ENCODE measurements around the gene SFXN2.

- no peak for TF ChIP-seq CTCF (IDR thresholded peaks at IDR 0.05; ENCODE audit: poor library complexity)
- TF ChIP-seq EZH2 (IDR thresholded peaks at IDR 0.05; ENCODE audit: borderline replicate concordance) = no peak
These were observed 12.8 kb downstream of the SFXN2 start for GRCh38 chr10:102727037-102727818.

All from hepatocyte (in vitro differentiated cells).